Activated CD4-positive, alpha-beta T cell treated with anti-CD3 and anti-CD28 coated beads for 36 hours (primary cell): ENCODE data around the gene GRB2. TPM values are rescaled to one million over a fixed set of nuclear protein-coding genes. Genes with fewer than 3 reads are reported as not detected.
"Not testable (repeated sequence)": the region's sequence is repeated elsewhere in the genome, so short reads cannot be mapped to it uniquely, and the experiment has no call there.

ENCODE experiments used
- ATAC-seq: fragments of 200-7000 bp; cut with Tn5 transposase; one replicate; pipeline ENCODE4 v1.10.0; 2021; ENCODE audit warnings: mild to moderate bottlenecking, moderate library complexity
- CTCF ChIA-PET: fragments of 350-600 bp; sonication (Branson Sonifier 250); formaldehyde crosslinking; loops from one replicate; lab custom pipeline; 2021; ENCODE audit warnings: antibody characterized with exemption; lab: Charles Lee
- POLR2A ChIA-PET: fragments of 350-600 bp; sonication (Branson Sonifier 250); formaldehyde crosslinking; loops from one replicate; lab custom pipeline; 2021; ENCODE audit warnings: antibody characterized with exemption, inconsistent platforms; lab: Charles Lee
- DNase-seq: peaks from one replicate; pipeline ENCODE4 v3.0.0-alpha.2; 2020
- H3K27ac Mint-ChIP-seq: one replicate; pipeline ENCODE4 v1.8.0; 2021; ENCODE audit warnings: mixed read lengths
- H3K27me3 Mint-ChIP-seq: one replicate; pipeline ENCODE4 v1.8.0; 2021; ENCODE audit warnings: mixed read lengths
- H3K36me3 Mint-ChIP-seq: one replicate; pipeline ENCODE4 v1.8.0; 2021; ENCODE audit warnings: low read depth, mixed read lengths
- H3K4me1 Mint-ChIP-seq: one replicate; pipeline ENCODE4 v1.8.0; 2021; ENCODE audit warnings: mixed read lengths
- H3K4me3 Mint-ChIP-seq: one replicate; pipeline ENCODE4 v1.8.0; 2021; ENCODE audit warnings: mild to moderate bottlenecking, moderate library complexity, mixed read lengths
- H3K9me3 Mint-ChIP-seq: one replicate; pipeline ENCODE4 v1.8.0; 2021; ENCODE audit warnings: low read depth, mixed read lengths
- intact Hi-C, 2 experiments: fragments of 100-400 bp; cut with DNase I in 1 of 2; cut with micrococcal nuclease in 1 of 2; formaldehyde crosslinking; loops; one replicate each; pipeline versions ENCODE4 v1.14.2 to v1.15.1; 2022 to 2024; cut with DNase I, micrococcal nuclease
- total RNA-seq, 2 experiments: library from RNA; stranded (reverse); gene quantifications; one replicate each; pipeline ENCODE4 v1.2.3, GENCODE V29; 2021

The GRB2 gene
- total RNA-seq, 2 experiments from 2014 or later = 157 to 168 TPM

GRCh38 chr17:75439287-75439686 is 33.8 kb upstream of the GRB2 start:
- Mint-ChIP-seq H3K27ac (no peak overlapping the region), H3K9me3 (no peaks in the 10 kb centered on the region), H3K27me3 (no peaks in the 10 kb centered on the region), H3K36me3 (no peaks in the 10 kb centered on the region), H3K4me3 (no peak overlapping the region), H3K4me1 (peaks cover 11% of the 10 kb centered on the region)
- CTCF ChIA-PET = interaction anchor here (2.0 kb wide), 1 partner anchor 17 kb away, joined by 7 read pairs; the partner anchor contains the start of gene TMEM94
- POLR2A ChIA-PET = interaction anchor here (0.7 kb wide), 1 partner anchor 10 kb away, joined by 3 read pairs; no protein-coding TSS in a partner anchor
- no peak for DNase-seq
- no peak for ATAC-seq
- intact Hi-C loops = loop anchor here in 1 of 2 experiments (5.0 kb wide), 1 partner anchor 38 kb away; no protein-coding TSS in a partner anchor

GRCh38 chr17:75437404-75437803 is 31.9 kb upstream of the GRB2 start:
- ATAC-seq, H3K27ac Mint-ChIP-seq, H3K36me3 Mint-ChIP-seq, H3K9me3 Mint-ChIP-seq, DNase-seq, H3K4me3 Mint-ChIP-seq, H3K27me3 Mint-ChIP-seq: not testable (repeated sequence)
- POLR2A ChIA-PET = interaction anchor here (0.6 kb wide), 1 partner anchor 93 kb away, joined by 8 read pairs; no protein-coding TSS in a partner anchor
- intact Hi-C loops = loop anchor here in 1 of 2 experiments (5.0 kb wide), 1 partner anchor 40 kb away; no protein-coding TSS in a partner anchor
- peaks cover 11% of the 10 kb centered on the region for H3K4me1 Mint-ChIP-seq
- CTCF ChIA-PET = interaction anchor here (0.6 kb wide), 1 partner anchor 15 kb away, joined by 3 read pairs; no protein-coding TSS in a partner anchor

GRCh38 chr17:75434433-75434832 is 29.0 kb upstream of the GRB2 start:
- H3K4me3 Mint-ChIP-seq, H3K27ac Mint-ChIP-seq, H3K27me3 Mint-ChIP-seq, H3K36me3 Mint-ChIP-seq, DNase-seq, intact Hi-C loops, ATAC-seq, POLR2A ChIA-PET, H3K9me3 Mint-ChIP-seq: not testable (repeated sequence)
- peaks cover 11% of the 10 kb centered on the region for H3K4me1 Mint-ChIP-seq
- CTCF ChIA-PET = interaction anchor here (0.7 kb wide), 1 partner anchor 473 kb away, joined by 4 read pairs; no protein-coding TSS in a partner anchor

GRCh38 chr17:75433218-75433783 is 27.8 kb upstream of the GRB2 start:
- CTCF ChIA-PET = interaction anchor here (0.6 to 1.3 kb wide), 7 partner anchors 10 to 320 kb away, joined by 3 to 6 read pairs (median 3); partner anchors contain the start of gene SMIM5
- POLR2A ChIA-PET = no interaction called here
- no peaks in the 10 kb centered on the region for H3K9me3 Mint-ChIP-seq
- peaks cover 5% of the 10 kb centered on the region for H3K27me3 Mint-ChIP-seq
- H3K36me3 Mint-ChIP-seq = no peaks in the 10 kb centered on the region
- ATAC-seq (no peak), DNase-seq (no peak)
- no peak overlapping the region for H3K27ac Mint-ChIP-seq
- intact Hi-C loops = no loop called here
- H3K4me1 Mint-ChIP-seq = peaks cover 11% of the 10 kb centered on the region
- no peak overlapping the region for H3K4me3 Mint-ChIP-seq

- H3K4me1 Mint-ChIP-seq = peaks cover 16% of the 10 kb centered on the region
- H3K27me3 Mint-ChIP-seq = peaks cover 5% of the 10 kb centered on the region
- ATAC-seq = no peak
- H3K27ac Mint-ChIP-seq = no peak overlapping the region
- H3K4me3 Mint-ChIP-seq = no peak overlapping the region
- ChIA-PET CTCF (interaction anchor here (0.6 to 2.3 kb wide), 3 partner anchors 55 to 202 kb away, joined by 3 to 6 read pairs (median 4); no protein-coding TSS in a partner anchor), POLR2A (no interaction called here)
- intact Hi-C loops = no loop called here
- no peaks in the 10 kb centered on the region for H3K36me3 Mint-ChIP-seq
- no peaks in the 10 kb centered on the region for H3K9me3 Mint-ChIP-seq
- no peak for DNase-seq
Measured at GRCh38 chr17:75430159-75430974, 24.9 kb upstream of the GRB2 start.

- ChIA-PET POLR2A (interaction anchor here (0.6 kb wide), 1 partner anchor 11 kb away, joined by 3 read pairs; no protein-coding TSS in a partner anchor), CTCF (interaction anchor here (0.6 to 2.3 kb wide), 8 partner anchors 24 to 401 kb away, joined by 3 to 6 read pairs (median 4); partner anchors contain the start of gene LLGL2)
- Mint-ChIP-seq H3K4me1 (peaks cover 11% of the 10 kb centered on the region), H3K27me3 (peaks cover 5% of the 10 kb centered on the region), H3K9me3 (no peaks in the 10 kb centered on the region), H3K27ac (no peak overlapping the region), H3K36me3 (no peaks in the 10 kb centered on the region), H3K4me3 (no peak overlapping the region)
- no peak for ATAC-seq
- intact Hi-C loops = loop anchor here in 1 of 2 experiments (5.0 kb wide), 1 partner anchor 33 kb away; no protein-coding TSS in a partner anchor
- DNase-seq = no peak
Measured at GRCh38 chr17:75428543-75429469, 23.3 kb upstream of the GRB2 start.

GRCh38 chr17:75418531-75418930 is 13.1 kb upstream of the GRB2 start:
- ChIA-PET POLR2A (no interaction called here), CTCF (interaction anchor here (0.5 to 0.8 kb wide), 4 partner anchors 12 to 313 kb away, joined by 3 to 4 read pairs (median 3); no protein-coding TSS in a partner anchor)
- H3K4me1 Mint-ChIP-seq = no peaks in the 10 kb centered on the region
- H3K27me3 Mint-ChIP-seq = no peaks in the 10 kb centered on the region
- H3K27ac Mint-ChIP-seq = no peak overlapping the region
- H3K4me3 Mint-ChIP-seq = no peak overlapping the region
- H3K9me3 Mint-ChIP-seq = no peaks in the 10 kb centered on the region
- ATAC-seq (no peak), DNase-seq (no peak)
- intact Hi-C loops = no loop called here
- no peaks in the 10 kb centered on the region for H3K36me3 Mint-ChIP-seq

GRCh38 chr17:75417054-75417580 is 11.6 kb upstream of the GRB2 start:
- no peak overlapping the region for H3K27ac Mint-ChIP-seq

GRCh38 chr17:75416006-75416405 is 10.5 kb upstream of the GRB2 start:
- Mint-ChIP-seq H3K27ac (no peak overlapping the region), H3K27me3 (no peaks in the 10 kb centered on the region), H3K4me1 (peaks cover 15% of the 10 kb centered on the region), H3K36me3 (no peaks in the 10 kb centered on the region), H3K4me3 (no peak overlapping the region), H3K9me3 (no peaks in the 10 kb centered on the region)
- intact Hi-C loops = no loop called here
- DNase-seq = no peak
- ChIA-PET CTCF (interaction anchor here (0.9 to 1.6 kb wide), 2 partner anchors 101 to 209 kb away, joined by 3 to 5 read pairs; partner anchors contain the start of gene TSEN54), POLR2A (no interaction called here)
- ATAC-seq = no peak

More at GRCh38 chr17:75417054-75417580, 11.6 kb upstream of the GRB2 start:
- no peak for DNase-seq
- no peak for ATAC-seq
- H3K27me3 Mint-ChIP-seq = no peaks in the 10 kb centered on the region
- ChIA-PET CTCF (interaction anchor here (0.6 kb wide), 2 partner anchors 148 to 243 kb away, joined by 3 to 4 read pairs; no protein-coding TSS in a partner anchor), POLR2A (interaction anchor here (0.9 kb wide), 1 partner anchor 97 kb away, joined by 4 read pairs; no protein-coding TSS in a partner anchor)
- intact Hi-C loops = no loop called here
- H3K36me3 Mint-ChIP-seq = no peaks in the 10 kb centered on the region
- H3K4me3 Mint-ChIP-seq = no peak overlapping the region
- no peaks in the 10 kb centered on the region for H3K9me3 Mint-ChIP-seq
- peaks cover 7% of the 10 kb centered on the region for H3K4me1 Mint-ChIP-seq

GRCh38 chr17:75414488-75414887 is 9.0 kb upstream of the GRB2 start:
- no peaks in the 10 kb centered on the region for H3K9me3 Mint-ChIP-seq
- no peaks in the 10 kb centered on the region for H3K27me3 Mint-ChIP-seq
- CTCF ChIA-PET = interaction anchor here (0.6 to 1.6 kb wide), 5 partner anchors 8 to 208 kb away, joined by 3 to 4 read pairs (median 3); no protein-coding TSS in a partner anchor
- ATAC-seq = no peak
- H3K27ac Mint-ChIP-seq = no peak overlapping the region
- POLR2A ChIA-PET = no interaction called here
- H3K36me3 Mint-ChIP-seq = no peaks in the 10 kb centered on the region
- no peak overlapping the region for H3K4me3 Mint-ChIP-seq
- peaks cover 15% of the 10 kb centered on the region for H3K4me1 Mint-ChIP-seq
- no peak for DNase-seq
- intact Hi-C loops = loop anchor here in 1 of 2 experiments (5.0 kb wide), 1 partner anchor 302 kb away; no protein-coding TSS in a partner anchor
